Glutamatergic neuron (in vitro differentiated cells): ENCODE data around the gene FAAP100. TPM values are rescaled to one million over a fixed set of nuclear protein-coding genes. Genes with fewer than 3 reads are reported as not detected.

ENCODE experiments used
- DNase-seq: peaks from one replicate; pipeline ENCODE4 v3.0.0; 2022
- H3K27ac Mint-ChIP-seq: one replicate; pipeline ENCODE4 v1.8.0; 2020; ENCODE audit warnings: mild to moderate bottlenecking, mixed read lengths, inconsistent platforms; ENCODE audit not compliant: unreplicated experiment
- H3K27me3 Mint-ChIP-seq: one replicate; pipeline ENCODE4 v1.8.0; 2020; ENCODE audit warnings: mild to moderate bottlenecking, moderate library complexity, mixed read lengths, inconsistent platforms; ENCODE audit not compliant: unreplicated experiment
- H3K36me3 Mint-ChIP-seq: one replicate; pipeline ENCODE4 v1.8.0; 2020; ENCODE audit warnings: mild to moderate bottlenecking, mixed read lengths, inconsistent platforms; ENCODE audit not compliant: unreplicated experiment
- H3K4me1 Mint-ChIP-seq: one replicate; pipeline ENCODE4 v1.8.0; 2020; ENCODE audit warnings: mild to moderate bottlenecking, low read depth, mixed read lengths, inconsistent platforms; ENCODE audit not compliant: unreplicated experiment
- H3K4me3 Mint-ChIP-seq: one replicate; pipeline ENCODE4 v1.8.0; 2020; ENCODE audit warnings: mild to moderate bottlenecking, mixed read lengths, inconsistent platforms; ENCODE audit not compliant: unreplicated experiment
- H3K9me3 Mint-ChIP-seq: one replicate; pipeline ENCODE4 v1.8.0; 2020; ENCODE audit warnings: mild to moderate bottlenecking, moderate library complexity, mixed read lengths, inconsistent platforms; ENCODE audit not compliant: unreplicated experiment
- total RNA-seq: library from RNA; stranded (reverse); fragmentation: NEBNext Ultra II Directional; extraction: Animal tissue kit (Norgen Biotek cat#: 25700); gene quantifications from one replicate; pipeline ENCODE4 v1.2.1, GENCODE V29; 2021; ENCODE audit not compliant: unreplicated experiment
- TF ChIP-seq, protein P1 (sequence below): fragments of 200-600 bp; sonication (generic); IDR thresholded peaks from one replicate; pipeline ENCODE4 v1.5.0; 2021; ENCODE audit not compliant: partially characterized antibody, unreplicated experiment

Gene FAAP100
- total RNA-seq, 1 donor from 2014 or later: 56.5 TPM

GRCh38 chr17:81527591-81528383 lies 24.4 kb downstream of the FAAP100 start, which contains the start of gene FSCN2:
Gene FSCN2 (plus strand): TSS chr17:81528377. CDS start chr17:81528532, 155 bp downstream.
- Mint-ChIP-seq H3K27ac (no peak within 1 kb of the TSS), H3K4me3 (no peak within 1 kb of the TSS), H3K27me3 (peaks cover 4% of the 10 kb centered on the region), H3K4me1 (no peaks in the 10 kb centered on the region), H3K36me3 (no peaks in the 10 kb centered on the region), H3K9me3 (peaks cover 2% of the 10 kb centered on the region)
- TF ChIP-seq, protein P1, sequence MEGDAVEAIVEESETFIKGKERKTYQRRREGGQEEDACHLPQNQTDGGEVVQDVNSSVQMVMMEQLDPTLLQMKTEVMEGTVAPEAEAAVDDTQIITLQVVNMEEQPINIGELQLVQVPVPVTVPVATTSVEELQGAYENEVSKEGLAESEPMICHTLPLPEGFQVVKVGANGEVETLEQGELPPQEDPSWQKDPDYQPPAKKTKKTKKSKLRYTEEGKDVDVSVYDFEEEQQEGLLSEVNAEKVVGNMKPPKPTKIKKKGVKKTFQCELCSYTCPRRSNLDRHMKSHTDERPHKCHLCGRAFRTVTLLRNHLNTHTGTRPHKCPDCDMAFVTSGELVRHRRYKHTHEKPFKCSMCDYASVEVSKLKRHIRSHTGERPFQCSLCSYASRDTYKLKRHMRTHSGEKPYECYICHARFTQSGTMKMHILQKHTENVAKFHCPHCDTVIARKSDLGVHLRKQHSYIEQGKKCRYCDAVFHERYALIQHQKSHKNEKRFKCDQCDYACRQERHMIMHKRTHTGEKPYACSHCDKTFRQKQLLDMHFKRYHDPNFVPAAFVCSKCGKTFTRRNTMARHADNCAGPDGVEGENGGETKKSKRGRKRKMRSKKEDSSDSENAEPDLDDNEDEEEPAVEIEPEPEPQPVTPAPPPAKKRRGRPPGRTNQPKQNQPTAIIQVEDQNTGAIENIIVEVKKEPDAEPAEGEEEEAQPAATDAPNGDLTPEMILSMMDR: no peak
- peak; percentile 25 for DNase-seq

- Mint-ChIP-seq H3K27me3 (peaks cover 9% of the 10 kb centered on the region), H3K36me3 (no peaks in the 10 kb centered on the region), H3K4me3 (no peak overlapping the region), H3K9me3 (peaks cover 2% of the 10 kb centered on the region), H3K27ac (no peak overlapping the region), H3K4me1 (no peaks in the 10 kb centered on the region)
- TF ChIP-seq, protein P1: no peak
- DNase-seq: no peak
These were observed 25.2 kb downstream of the FAAP100 start for GRCh38 chr17:81526662-81527571.

DNA sequence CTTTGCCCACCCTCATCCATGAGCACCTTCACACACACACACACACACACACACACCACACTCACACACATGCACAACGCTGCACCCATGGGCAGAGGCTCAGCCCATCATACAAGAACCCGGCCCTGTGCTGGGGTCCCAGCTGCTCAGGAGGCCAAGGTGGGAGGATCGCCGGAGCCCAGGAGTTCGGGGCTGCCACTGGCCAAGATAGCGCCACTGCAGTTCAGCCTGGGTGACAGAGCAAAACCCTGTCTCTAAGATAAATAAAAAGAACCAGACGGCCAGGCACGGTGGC lies 27.3 kb downstream of the FAAP100 start:
- Mint-ChIP-seq H3K27me3 (peaks cover 12% of the 10 kb centered on the region), H3K36me3 (no peaks in the 10 kb centered on the region), H3K9me3 (peaks cover 9% of the 10 kb centered on the region), H3K27ac (no peak overlapping the region), H3K4me1 (peaks cover 6% of the 10 kb centered on the region), H3K4me3 (no peak overlapping the region)
- DNase-seq: no peak
- TF ChIP-seq, protein P1: no peak

- peaks cover 6% of the 10 kb centered on the region for H3K4me1 Mint-ChIP-seq
- H3K4me3 Mint-ChIP-seq: no peak overlapping the region
- peaks cover 9% of the 10 kb centered on the region for H3K9me3 Mint-ChIP-seq
- no peaks in the 10 kb centered on the region for H3K36me3 Mint-ChIP-seq
- no peak overlapping the region for H3K27ac Mint-ChIP-seq
- H3K27me3 Mint-ChIP-seq: peaks cover 12% of the 10 kb centered on the region
- no peak for DNase-seq
- TF ChIP-seq, protein P1: no peak
These were observed 27.9 kb downstream of the FAAP100 start for GRCh38 chr17:81524039-81524864.
